Neural cell (in vitro differentiated cells): ENCODE measurements around the gene HMGCS2. TPM values are rescaled to one million over a fixed set of nuclear protein-coding genes. Genes with fewer than 3 reads are reported as not detected.

ENCODE experiments used
- H2AFZ ChIP-seq: fragments of 200-600, 300-800 bp; sonication (generic), shearing (Covaris generic); 2 replicates; pipeline ENCODE4 v1.6.0; 2014; ENCODE audit warnings: low read depth, mild to moderate bottlenecking, antibody characterized with exemption, low read length, moderate library complexity
- H3F3A ChIP-seq: fragments of 200-600 bp; shearing (Covaris generic); 2 replicates; pipeline ENCODE4 v1.6.1; 2016; ENCODE audit warnings: mild to moderate bottlenecking, moderate library complexity, mixed read lengths, antibody characterized with exemption, low read length; ENCODE audit not compliant: insufficient read depth, poor library complexity, severe bottlenecking
- H3K27ac ChIP-seq: fragments of 200-600, 300-800 bp; sonication (generic), shearing (Covaris generic); 2 replicates; pipeline ENCODE4 v1.5.1; 2014; ENCODE audit warnings: mild to moderate bottlenecking, low read length, moderate library complexity
- H3K27me3 ChIP-seq: fragments of 300-800, 200-600 bp; sonication (generic), shearing (Covaris generic); 2 replicates; pipeline ENCODE4 v1.6.0; 2014; ENCODE audit warnings: mild to moderate bottlenecking, low read depth, low read length, moderate library complexity; ENCODE audit not compliant: insufficient read depth
- H3K36me3 ChIP-seq: fragments of 300-800, 200-600 bp; sonication (generic), shearing (Covaris generic); 2 replicates; pipeline ENCODE4 v1.5.1; 2014; ENCODE audit warnings: mild to moderate bottlenecking, antibody characterized with exemption, low read length, moderate library complexity; ENCODE audit not compliant: insufficient read depth
- H3K4me2 ChIP-seq: fragments of 300-800, 200-600 bp; sonication (generic), shearing (Covaris generic); 2 replicates; pipeline ENCODE4 v1.6.0; 2014; ENCODE audit warnings: mild to moderate bottlenecking, low read length
- H3K4me3 ChIP-seq: fragments of 300-800, 200-600 bp; sonication (generic), shearing (Covaris generic); 2 replicates; pipeline ENCODE4 v1.5.1; 2014; ENCODE audit warnings: mild to moderate bottlenecking, low read length, moderate library complexity
- H3K79me2 ChIP-seq: fragments of 200-600 bp; shearing (Covaris generic); replicated peaks from 2 replicates; pipeline ENCODE4 v1.6.0; 2014; ENCODE audit warnings: mild to moderate bottlenecking, low read length, moderate library complexity; ENCODE audit not compliant: insufficient read depth
- H3K9ac ChIP-seq: fragments of 300-800, 200-600 bp; sonication (generic), shearing (Covaris generic); 2 replicates; pipeline ENCODE4 v1.6.1; 2016; ENCODE audit warnings: mild to moderate bottlenecking, low read length, mixed read lengths
- H3K9me2 ChIP-seq: fragments of 200-600 bp; shearing (Covaris generic); 2 replicates; pipeline ENCODE4 v1.6.1; 2016; ENCODE audit warnings: mild to moderate bottlenecking, low read length, mixed read lengths; ENCODE audit not compliant: insufficient read depth
- H3K9me3 ChIP-seq: fragments of 200-600, 300-800 bp; sonication (generic), shearing (Covaris generic); 2 replicates; pipeline ENCODE4 v1.6.1; 2016; ENCODE audit warnings: mild to moderate bottlenecking, mixed run types, low read length, moderate library complexity, mixed read lengths
- H4K20me1 ChIP-seq: fragments of 200-600 bp; shearing (Covaris generic); 2 replicates; pipeline ENCODE4 v1.6.1; 2016; ENCODE audit warnings: mild to moderate bottlenecking, mixed run types; ENCODE audit not compliant: insufficient read depth
- EP300 ChIP-seq: fragments of 450-650 bp; conservative IDR thresholded peaks from 2 replicates; pipeline ENCODE4 v1.6.1; 2014; ENCODE audit warnings: antibody characterized with exemption, mild to moderate bottlenecking, moderate library complexity; ENCODE audit not compliant: poor library complexity, severe bottlenecking
- EZH2 ChIP-seq: fragments of 200-600, 300-800 bp; shearing (Covaris generic), sonication (generic); IDR thresholded peaks from 2 replicates; pipeline ENCODE4 v1.6.1; 2014; ENCODE audit warnings: antibody characterized with exemption, low read length, borderline replicate concordance, mild to moderate bottlenecking; ENCODE audit not compliant: insufficient read depth, poor library complexity, severe bottlenecking
- MXI1 ChIP-seq: fragments of 450-650 bp; conservative IDR thresholded peaks from 2 replicates; pipeline ENCODE4 v1.6.1; 2014; ENCODE audit warnings: antibody characterized with exemption, mild to moderate bottlenecking; ENCODE audit not compliant: poor library complexity, severe bottlenecking
- POLR2AphosphoS5 ChIP-seq: IDR thresholded peaks from 2 replicates; pipeline ENCODE4 v1.6.1; 2012
- RAD21 ChIP-seq: fragments of 450-650 bp; conservative IDR thresholded peaks from 2 replicates; pipeline ENCODE4 v1.6.1; 2014; ENCODE audit warnings: antibody characterized with exemption, mild to moderate bottlenecking, moderate library complexity
- SMC3 ChIP-seq: fragments of 450-650 bp; conservative IDR thresholded peaks from 2 replicates; pipeline ENCODE4 v1.6.1; 2014; ENCODE audit warnings: antibody characterized with exemption, mild to moderate bottlenecking, moderate library complexity; ENCODE audit not compliant: poor library complexity
- TAF1 ChIP-seq: IDR thresholded peaks from 2 replicates; pipeline ENCODE4 v1.6.1; 2012; ENCODE audit warnings: low read depth
- polyA plus RNA-seq: library from polyadenylated mRNA; depleted of rRNA; stranded (reverse); fragments of >200 nt; gene quantifications from 2 replicates; pipeline ENCODE4 v1.2.3, GENCODE V29; 2014
- TF ChIP-seq, protein P1 (sequence below): IDR thresholded peaks from 2 replicates; pipeline ENCODE4 v1.6.1; 2012; ENCODE audit warnings: borderline replicate concordance
- TF ChIP-seq, protein P2 (sequence below): fragments of 450-650 bp; IDR thresholded peaks from 2 replicates; pipeline ENCODE4 v1.5.1; 2014; ENCODE audit warnings: antibody characterized with exemption, mild to moderate bottlenecking, moderate library complexity; ENCODE audit not compliant: poor library complexity, severe bottlenecking

HMGCS2 gene
- polyA plus RNA-seq, 1 donor from 2014 or later: not detected

DNA sequence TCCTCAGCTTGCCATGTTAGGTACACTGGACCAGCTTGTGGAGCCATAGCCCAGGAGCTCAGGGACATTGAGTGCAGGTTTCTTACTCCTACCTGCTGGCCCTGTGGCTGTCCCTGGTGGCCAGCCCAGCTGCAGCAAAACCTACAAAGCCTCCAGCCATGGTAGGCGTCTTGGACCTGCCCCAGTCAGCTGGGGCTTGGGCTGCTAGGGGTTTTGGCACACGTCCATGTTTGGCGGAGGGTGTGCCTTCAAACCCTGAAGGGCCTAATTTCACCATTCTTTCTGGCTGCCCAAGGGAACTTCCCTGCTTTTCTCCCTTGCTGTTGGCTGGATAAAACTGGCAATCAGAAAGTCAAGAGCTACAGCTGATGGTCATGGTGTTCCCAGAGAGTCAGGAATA lies 25.4 kb downstream of the HMGCS2 start:
- no peak overlapping the region for H3K4me2 ChIP-seq

DNA sequence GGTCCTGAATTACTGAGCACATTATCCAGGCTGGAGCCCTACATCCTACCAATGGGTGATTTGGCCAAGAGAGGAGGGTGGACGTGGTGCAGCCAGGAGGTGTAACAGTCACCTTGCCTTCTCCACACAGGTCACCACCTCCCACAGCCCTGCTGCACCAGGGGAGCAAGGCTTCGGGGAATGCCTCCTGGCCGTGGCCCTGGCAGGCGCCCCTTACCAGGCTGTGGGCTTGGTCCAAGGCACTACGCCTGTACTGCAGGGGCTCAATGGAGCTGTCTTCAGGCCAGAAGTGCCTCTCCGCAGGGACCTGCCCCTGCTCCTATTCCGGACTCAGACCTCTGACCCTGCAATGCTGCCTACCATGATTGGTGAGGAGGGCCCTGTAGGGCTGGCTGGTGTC lies 26.0 kb downstream of the HMGCS2 start:
- no peaks in the 10 kb centered on the region for H3K79me2 ChIP-seq
- no peak overlapping the region for H3K4me2 ChIP-seq
- H3K4me3 ChIP-seq: no peak overlapping the region
- H2AFZ ChIP-seq: no peak overlapping the region
- no peak overlapping the region for H3K27ac ChIP-seq
- no peak overlapping the region for H3K9ac ChIP-seq
- H4K20me1 ChIP-seq: no peaks in the 10 kb centered on the region
- H3K27me3 ChIP-seq: no peaks in the 10 kb centered on the region
- no peaks in the 10 kb centered on the region for H3K36me3 ChIP-seq
- H3F3A ChIP-seq: no peaks in the 10 kb centered on the region
- no peaks in the 10 kb centered on the region for H3K9me2 ChIP-seq
- TF ChIP-seq EP300 (no peak), EZH2 (no peak), POLR2AphosphoS5 (no peak)
- TF ChIP-seq, protein P1, sequence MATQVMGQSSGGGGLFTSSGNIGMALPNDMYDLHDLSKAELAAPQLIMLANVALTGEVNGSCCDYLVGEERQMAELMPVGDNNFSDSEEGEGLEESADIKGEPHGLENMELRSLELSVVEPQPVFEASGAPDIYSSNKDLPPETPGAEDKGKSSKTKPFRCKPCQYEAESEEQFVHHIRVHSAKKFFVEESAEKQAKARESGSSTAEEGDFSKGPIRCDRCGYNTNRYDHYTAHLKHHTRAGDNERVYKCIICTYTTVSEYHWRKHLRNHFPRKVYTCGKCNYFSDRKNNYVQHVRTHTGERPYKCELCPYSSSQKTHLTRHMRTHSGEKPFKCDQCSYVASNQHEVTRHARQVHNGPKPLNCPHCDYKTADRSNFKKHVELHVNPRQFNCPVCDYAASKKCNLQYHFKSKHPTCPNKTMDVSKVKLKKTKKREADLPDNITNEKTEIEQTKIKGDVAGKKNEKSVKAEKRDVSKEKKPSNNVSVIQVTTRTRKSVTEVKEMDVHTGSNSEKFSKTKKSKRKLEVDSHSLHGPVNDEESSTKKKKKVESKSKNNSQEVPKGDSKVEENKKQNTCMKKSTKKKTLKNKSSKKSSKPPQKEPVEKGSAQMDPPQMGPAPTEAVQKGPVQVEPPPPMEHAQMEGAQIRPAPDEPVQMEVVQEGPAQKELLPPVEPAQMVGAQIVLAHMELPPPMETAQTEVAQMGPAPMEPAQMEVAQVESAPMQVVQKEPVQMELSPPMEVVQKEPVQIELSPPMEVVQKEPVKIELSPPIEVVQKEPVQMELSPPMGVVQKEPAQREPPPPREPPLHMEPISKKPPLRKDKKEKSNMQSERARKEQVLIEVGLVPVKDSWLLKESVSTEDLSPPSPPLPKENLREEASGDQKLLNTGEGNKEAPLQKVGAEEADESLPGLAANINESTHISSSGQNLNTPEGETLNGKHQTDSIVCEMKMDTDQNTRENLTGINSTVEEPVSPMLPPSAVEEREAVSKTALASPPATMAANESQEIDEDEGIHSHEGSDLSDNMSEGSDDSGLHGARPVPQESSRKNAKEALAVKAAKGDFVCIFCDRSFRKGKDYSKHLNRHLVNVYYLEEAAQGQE: no peak
- no peaks in the 10 kb centered on the region for H3K9me3 ChIP-seq

More for the DNA sequence above, 25.4 kb downstream of the HMGCS2 start:
- Histone ChIP-seq H3K36me3 (no peaks in the 10 kb centered on the region), H2AFZ (no peak overlapping the region), H3K4me3 (no peak overlapping the region), H3K9ac (no peak overlapping the region), H3K9me2 (no peaks in the 10 kb centered on the region), H3K27me3 (no peaks in the 10 kb centered on the region), H4K20me1 (no peaks in the 10 kb centered on the region), H3K79me2 (no peaks in the 10 kb centered on the region), H3K9me3 (no peaks in the 10 kb centered on the region), H3F3A (no peaks in the 10 kb centered on the region), H3K27ac (no peak overlapping the region)
- TF ChIP-seq EZH2 (no peak), TAF1 (no peak), EP300 (no peak), MXI1 (no peak), SMC3 (no peak), POLR2AphosphoS5 (no peak), RAD21 (no peak)
- TF ChIP-seq, protein P2, sequence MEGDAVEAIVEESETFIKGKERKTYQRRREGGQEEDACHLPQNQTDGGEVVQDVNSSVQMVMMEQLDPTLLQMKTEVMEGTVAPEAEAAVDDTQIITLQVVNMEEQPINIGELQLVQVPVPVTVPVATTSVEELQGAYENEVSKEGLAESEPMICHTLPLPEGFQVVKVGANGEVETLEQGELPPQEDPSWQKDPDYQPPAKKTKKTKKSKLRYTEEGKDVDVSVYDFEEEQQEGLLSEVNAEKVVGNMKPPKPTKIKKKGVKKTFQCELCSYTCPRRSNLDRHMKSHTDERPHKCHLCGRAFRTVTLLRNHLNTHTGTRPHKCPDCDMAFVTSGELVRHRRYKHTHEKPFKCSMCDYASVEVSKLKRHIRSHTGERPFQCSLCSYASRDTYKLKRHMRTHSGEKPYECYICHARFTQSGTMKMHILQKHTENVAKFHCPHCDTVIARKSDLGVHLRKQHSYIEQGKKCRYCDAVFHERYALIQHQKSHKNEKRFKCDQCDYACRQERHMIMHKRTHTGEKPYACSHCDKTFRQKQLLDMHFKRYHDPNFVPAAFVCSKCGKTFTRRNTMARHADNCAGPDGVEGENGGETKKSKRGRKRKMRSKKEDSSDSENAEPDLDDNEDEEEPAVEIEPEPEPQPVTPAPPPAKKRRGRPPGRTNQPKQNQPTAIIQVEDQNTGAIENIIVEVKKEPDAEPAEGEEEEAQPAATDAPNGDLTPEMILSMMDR: no peak
- TF ChIP-seq, protein P1: no peak
